Body of pancreas (tissue), 4 donors: Measurements from ENCODE around the gene NOXA1. TPM values are rescaled to one million over a fixed set of nuclear protein-coding genes. Genes with fewer than 3 reads are reported as not detected.
A peak's percentile ranks its signal among the peaks of the same experiment; 100 is the strongest.
"Not testable (repeated sequence)": the region's sequence is repeated elsewhere in the genome, so short reads cannot be mapped to it uniquely, and the experiment has no call there.

Source experiments
- ATAC-seq: fragments of 150-250 bp; one replicate; pipeline ENCODE4 v1.9.1; 2016
- DNase-seq, 4 donors: peaks; one replicate each; pipeline ENCODE4 v3.0.0-alpha.2; 2019
- H3K27ac ChIP-seq, 4 donors: fragments of 200-600 bp; sonication (generic); 1 replicate in 3 of 4; 2 replicates in 1 of 4; pipeline versions ENCODE4 v1.5.1 to v1.6.1; 2016 to 2019; ENCODE audit warnings: mild to moderate bottlenecking in 1 of 4, mixed read lengths in 1 of 4, moderate library complexity in 1 of 4
- H3K27me3 ChIP-seq, 2 donors: fragments of 200-600 bp; sonication (generic); one replicate each; pipeline ENCODE4 v1.6.0; 2016; ENCODE audit warnings: mild to moderate bottlenecking in 1 of 2
- H3K36me3 ChIP-seq, 2 donors: fragments of 200-600 bp; sonication (generic); replicated peaks in 1 of 2; 2 replicates each; pipeline ENCODE4 v1.5.1; 2016; ENCODE audit warnings: low read depth in 2 of 2; ENCODE audit not compliant: insufficient read depth in 1 of 2
- H3K4me1 ChIP-seq: fragments of 200-600 bp; sonication (generic); one replicate; pipeline ENCODE4 v1.6.0; 2016
- H3K4me3 ChIP-seq, 2 donors: fragments of 200-600 bp; sonication (generic); 1 replicate in 1 of 2; 2 replicates in 1 of 2; pipeline ENCODE4 v1.5.1; 2016 to 2019
- H3K9me3 ChIP-seq, 3 donors: fragments of 200-600 bp; sonication (generic); 1 replicate in 2 of 3; 2 replicates in 1 of 3; pipeline ENCODE4 v1.5.1; 2016
- CTCF ChIP-seq, 7 experiments: fragments of 450-650 bp in 4 of 7; fragments of 200-600 bp in 3 of 7; sonication (generic) in 3 of 7; IDR thresholded peaks; one replicate each; pipeline ENCODE4 v1.5.1; 2016 to 2019; ENCODE audit warnings: antibody characterized with exemption in 7 of 7
- POLR2A ChIP-seq, 3 donors: fragments of 450-650 bp; IDR thresholded peaks; one replicate each; pipeline ENCODE4 v1.6.1; 2016; ENCODE audit warnings: antibody characterized with exemption in 3 of 3, mild to moderate bottlenecking in 2 of 3
- WGBS, 2 donors: methylation state at CpG; one replicate each; pipeline ENCODE4 v1.1.5; 2017; 5-methylcytosine and 5-hydroxymethylcytosine counted together
- intact Hi-C: fragments of 100-400 bp; cut with DNase I; formaldehyde crosslinking; loops from one replicate; pipeline ENCODE4 v1.15.1; 2023
- total RNA-seq, 2 donors: library from RNA; depleted of rRNA; stranded (reverse); fragments of >200 nt; gene quantifications; one replicate each; pipeline ENCODE4 v1.1.0, GENCODE V29; 2016

NOXA1 gene
- total RNA-seq, 2 donors from 2014 or later, result 7.3 to 12.9 TPM

DNA sequence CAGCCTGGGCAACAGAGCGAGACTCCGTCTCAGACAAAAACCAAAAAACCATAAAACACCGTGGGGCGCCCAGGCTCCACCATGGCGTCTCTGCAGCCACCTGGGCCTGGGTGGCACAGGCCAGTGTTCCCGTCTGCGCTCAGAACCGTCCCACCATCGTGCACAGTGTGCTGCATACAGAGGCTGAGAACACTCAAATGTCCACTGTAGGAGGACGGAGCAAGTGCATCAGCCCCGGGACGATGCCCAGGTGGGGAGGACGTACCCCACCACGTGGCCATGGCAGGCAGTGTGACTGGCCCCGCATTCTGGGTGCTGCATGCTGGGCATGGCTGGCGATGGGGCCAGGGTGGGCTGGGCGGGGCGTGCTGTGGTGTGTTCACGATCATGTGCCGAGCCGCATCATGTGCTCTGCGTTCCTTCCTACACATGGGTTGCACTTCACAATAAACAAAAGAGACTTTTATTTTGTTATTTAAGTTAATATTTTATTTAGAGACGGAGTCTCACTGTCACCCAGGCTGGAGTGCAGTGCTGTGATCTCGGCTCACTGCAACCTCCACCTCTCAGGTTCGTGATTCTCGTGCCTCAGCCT is 38.0 kb upstream of the NOXA1 start:
- intact Hi-C loops, result no loop called here
- Histone ChIP-seq H3K4me3 (no peak overlapping the region), H3K27me3 (no peaks in the 10 kb centered on the region), H3K27ac (no peak overlapping the region), H3K4me1 (no peaks in the 10 kb centered on the region), H3K36me3 (no peaks in the 10 kb centered on the region), H3K9me3 (no peaks in the 10 kb centered on the region)
- 93 to 94% methylated on average over 19 to 25 of the region's 26 CpGs for WGBS, 2 donors
- DNase-seq, result peak in 1 of 4 donors; percentile 1
- TF ChIP-seq POLR2A (IDR thresholded peaks at IDR 0.05) (no peak), CTCF (IDR thresholded peaks at IDR 0.05) (no peak)
- no peak for ATAC-seq

- H3K36me3 ChIP-seq, H3K4me1 ChIP-seq, H3K27ac ChIP-seq, ATAC-seq, DNase-seq, H3K27me3 ChIP-seq, intact Hi-C loops, H3K9me3 ChIP-seq, H3K4me3 ChIP-seq: not testable (repeated sequence)
- 88 to 100% methylated on average over 5 to 11 of the region's 12 CpGs for WGBS, 2 donors
Observed at GRCh38 chr9:137386507-137387113, 36.6 kb upstream of the NOXA1 start.

DNA sequence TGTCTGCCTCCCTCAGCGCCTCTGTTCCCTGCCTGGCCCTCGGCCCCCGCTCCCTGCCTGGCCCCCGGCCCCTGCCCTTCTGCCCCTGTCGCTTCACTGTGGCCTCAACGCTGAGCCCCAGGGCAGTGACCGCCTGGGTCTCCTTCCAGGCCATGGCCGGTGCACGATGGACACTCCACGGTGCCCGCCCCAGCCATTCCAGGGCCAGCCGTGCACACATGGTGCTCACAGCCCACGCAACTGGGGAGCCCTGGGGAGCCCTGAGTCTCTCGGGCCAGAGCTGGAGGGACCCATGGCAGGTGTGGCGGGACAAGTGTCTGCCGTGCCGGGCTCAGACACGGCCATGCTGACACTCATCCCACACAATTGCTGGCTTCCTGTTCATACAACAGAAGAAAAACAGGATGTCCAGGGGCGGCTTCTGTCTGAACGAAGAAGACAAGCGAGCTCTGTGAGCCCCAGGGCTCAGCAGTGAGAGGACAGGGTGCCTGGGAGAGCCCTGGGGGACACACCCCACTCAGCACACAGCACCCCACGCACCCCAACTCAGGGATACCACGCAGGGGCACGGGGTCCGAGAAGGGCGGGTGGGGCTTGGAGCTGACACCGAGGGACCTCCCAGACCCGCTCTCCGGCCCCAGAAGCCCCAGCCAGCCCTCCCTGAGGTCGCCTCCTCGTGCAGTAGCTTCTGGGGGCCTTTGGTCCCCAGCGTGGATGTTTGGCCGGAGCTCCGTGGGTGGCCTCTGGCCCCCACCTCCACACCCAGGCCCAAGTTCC is 35.9 kb upstream of the NOXA1 start:
- no peak for DNase-seq

GRCh38 chr9:137387891-137388560 is 35.2 kb upstream of the NOXA1 start:
- WGBS, 2 donors, result 76 to 81% methylated on average over 4 to 25 of the region's 26 CpGs
- no peaks in the 10 kb centered on the region for H3K36me3 ChIP-seq
- ATAC-seq (no peak), DNase-seq (no peak)
- peaks cover 7% of the 10 kb centered on the region for H3K4me1 ChIP-seq
- H3K4me3 ChIP-seq, result no peak overlapping the region
- intact Hi-C loops, result no loop called here
- H3K9me3 ChIP-seq, result no peaks in the 10 kb centered on the region
- H3K27ac ChIP-seq, result peak overlapping the region in 1 of 4 donors; percentile 47
- no peaks in the 10 kb centered on the region for H3K27me3 ChIP-seq
- TF ChIP-seq POLR2A (IDR thresholded peaks at IDR 0.05) (no peak), CTCF (IDR thresholded peaks at IDR 0.05) (no peak)

More for the DNA sequence above, 35.9 kb upstream of the NOXA1 start:
- Histone ChIP-seq H3K36me3 (no peaks in the 10 kb centered on the region), H3K9me3 (no peaks in the 10 kb centered on the region), H3K27ac (peak overlapping the region in 1 of 4 donors; percentile 47), H3K27me3 (no peaks in the 10 kb centered on the region), H3K4me3 (no peak overlapping the region), H3K4me1 (peaks cover 7% of the 10 kb centered on the region)
- WGBS, 2 donors, result 79 to 84% methylated on average over 20 to 22 of the region's 34 CpGs
- intact Hi-C loops, result no loop called here
- no peak for ATAC-seq
- TF ChIP-seq CTCF (IDR thresholded peaks at IDR 0.05), result no peak
- no peak for TF ChIP-seq POLR2A (IDR thresholded peaks at IDR 0.05)
